Ishikawa (cell line): ENCODE results near the gene SLC6A5.

Experiments
- FOXM1 ChIP-seq: IDR thresholded peaks from 2 replicates; pipeline ENCODE4 v1.6.1; 2012; ENCODE audit warnings: low read depth, borderline replicate concordance
- REST ChIP-seq: IDR thresholded peaks from 2 replicates; pipeline ENCODE4 v1.6.1; 2012; ENCODE audit warnings: low read depth, mild to moderate bottlenecking

- TF ChIP-seq FOXM1 (no peak), REST (no peak)
Observed at GRCh38 chr11:20617346-20618005, 18.1 kb downstream of the SLC6A5 start.
